NCI-H2081 treated with DMSO at 0.1 percent for 48 hours (cell line): ENCODE data around the gene ATP6V1E1.

Experiments used
- DNase-seq: peaks from one replicate; lab custom pipeline; 2025; lab: John Stamatoyannopoulos, UW

ATP6V1E1 gene

DNA sequence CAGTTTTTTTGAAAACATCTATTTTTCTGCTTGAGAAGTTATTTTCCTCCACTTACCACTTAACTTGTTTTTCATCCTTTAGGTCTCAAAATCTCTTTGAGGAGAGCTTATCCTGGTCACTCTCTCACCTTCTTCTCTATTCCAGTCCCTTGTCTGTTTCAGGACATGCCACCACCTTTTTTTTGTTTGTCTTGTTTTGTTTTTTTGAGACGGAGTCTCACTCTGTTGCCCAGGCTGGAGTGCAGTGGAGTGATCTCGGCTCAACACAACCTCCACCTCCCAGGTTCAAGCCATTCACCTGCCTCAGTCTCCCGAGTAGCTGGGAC lies 5.4 kb upstream of the ATP6V1E1 start:
- no peak for DNase-seq

- DNase-seq, result no peak
Measured at GRCh38 chr22:17633217-17633997, 4.9 kb upstream of the ATP6V1E1 start.

DNA sequence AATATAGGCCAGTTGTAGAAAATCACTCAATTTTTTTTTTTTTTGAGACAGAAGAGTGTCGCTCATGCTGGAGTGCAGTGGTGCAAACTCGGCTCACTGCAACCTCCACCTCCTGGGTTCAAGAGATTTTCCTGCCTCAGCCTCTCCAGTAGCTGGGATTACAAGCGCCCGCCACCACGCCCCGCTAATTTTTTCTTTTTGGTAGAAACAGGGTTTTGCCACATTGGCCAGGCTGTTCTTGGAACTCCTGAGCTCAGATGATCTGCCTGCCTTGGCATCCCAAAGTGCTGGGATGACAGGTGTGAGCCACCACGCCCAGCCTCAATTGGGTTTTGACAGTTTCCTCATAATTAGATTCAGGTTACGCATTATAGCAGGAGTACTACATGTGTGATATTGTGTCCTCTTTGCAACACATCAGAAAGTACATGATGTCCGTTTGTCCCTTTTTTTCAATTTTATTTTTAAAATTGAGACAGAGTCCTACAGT lies 2.6 kb upstream of the ATP6V1E1 start:
- DNase-seq, result no peak

GRCh38 chr22:17629641-17630040 lies 1.1 kb upstream of the ATP6V1E1 start:
- no peak for DNase-seq

- DNase-seq, result no peak
Measured at GRCh38 chr22:17629173-17629489, 582 bp upstream of the ATP6V1E1 start.

GRCh38 chr22:17627961-17628405 lies 566 bp downstream of the ATP6V1E1 start:
- no peak for DNase-seq

DNA sequence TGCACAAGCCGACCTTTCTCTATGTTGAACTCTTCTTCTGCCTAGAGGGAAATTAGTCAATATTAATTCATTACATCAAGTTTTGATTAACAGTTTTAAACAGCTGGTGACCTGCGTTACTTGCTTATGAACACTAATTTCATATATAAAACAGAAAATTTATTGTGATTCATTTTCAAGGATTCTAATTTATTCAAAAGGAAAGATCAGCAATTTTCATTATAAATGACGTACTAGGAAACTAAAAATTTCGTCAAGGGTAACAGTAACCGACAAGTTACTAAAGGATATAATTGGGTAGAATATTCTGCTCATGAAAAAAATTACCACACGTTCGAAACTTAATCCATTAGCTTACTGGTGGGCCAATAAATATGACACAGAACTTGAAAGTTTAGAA lies 15.3 kb downstream of the ATP6V1E1 start:
- no peak for DNase-seq

GRCh38 chr22:17612057-17612456 lies 16.5 kb downstream of the ATP6V1E1 start:
- no peak for DNase-seq

GRCh38 chr22:17607891-17608521 lies 20.5 kb downstream of the ATP6V1E1 start:
- no peak for DNase-seq

- no peak for DNase-seq
Measured at GRCh38 chr22:17606496-17606895, 22.1 kb downstream of the ATP6V1E1 start.

DNA sequence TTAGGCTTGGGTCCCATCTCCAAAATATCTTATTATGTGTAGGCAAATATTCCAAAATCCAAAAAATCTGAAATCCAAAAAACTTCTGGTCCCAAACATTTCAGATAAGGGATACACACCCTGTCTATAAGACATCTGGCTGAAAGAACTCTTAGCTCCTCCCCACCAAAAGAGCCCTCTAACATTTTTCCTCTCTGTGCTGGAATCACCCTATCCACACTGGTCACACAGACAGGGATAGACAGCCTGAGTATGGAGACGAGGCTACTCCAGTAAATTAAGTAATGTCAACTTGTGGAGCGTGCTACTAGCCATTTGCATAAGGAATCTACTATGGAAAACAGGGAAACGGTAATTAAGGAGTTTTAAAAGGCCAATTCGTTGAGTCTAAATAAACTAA lies 24.9 kb downstream of the ATP6V1E1 start:
- DNase-seq, result no peak

DNA sequence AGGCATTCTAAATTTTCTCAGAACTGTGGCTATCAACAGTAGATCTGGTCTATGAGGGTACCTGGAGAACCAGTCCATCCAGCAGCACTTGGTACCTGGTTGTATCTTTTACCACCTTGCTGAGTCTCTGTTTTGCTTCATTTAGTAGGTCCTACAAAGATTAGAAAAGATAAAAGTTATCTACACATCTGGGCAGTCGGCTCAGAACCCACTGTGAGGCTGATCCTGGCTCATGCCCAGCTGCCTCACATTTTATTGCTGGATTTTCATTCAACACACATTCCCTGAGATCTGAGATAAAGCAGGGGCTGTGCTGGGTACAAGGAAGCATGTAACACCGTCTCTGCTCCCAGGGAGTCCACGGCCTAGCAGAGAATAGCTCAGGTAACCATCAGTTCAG lies 27.5 kb downstream of the ATP6V1E1 start:
- no peak for DNase-seq

DNA sequence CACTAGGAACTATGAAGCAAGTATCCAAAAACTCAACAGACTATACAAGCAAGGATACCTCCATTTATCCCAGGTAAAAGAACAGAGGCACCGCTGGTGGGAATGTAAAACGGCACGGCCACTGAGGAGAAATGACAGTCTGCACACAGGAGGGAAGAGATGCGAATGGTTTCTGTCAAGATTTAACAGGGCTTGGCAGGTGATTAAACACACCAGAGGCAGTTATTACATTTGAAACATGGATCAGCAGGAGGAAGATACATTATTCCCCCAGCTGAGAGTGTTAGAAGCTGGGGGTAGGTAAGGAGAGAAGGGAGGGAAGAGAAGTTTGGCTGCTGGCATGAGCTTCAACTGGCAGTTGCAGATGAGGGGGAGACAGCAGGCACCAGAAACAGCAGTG lies 30.2 kb downstream of the ATP6V1E1 start:
- no peak for DNase-seq

DNA sequence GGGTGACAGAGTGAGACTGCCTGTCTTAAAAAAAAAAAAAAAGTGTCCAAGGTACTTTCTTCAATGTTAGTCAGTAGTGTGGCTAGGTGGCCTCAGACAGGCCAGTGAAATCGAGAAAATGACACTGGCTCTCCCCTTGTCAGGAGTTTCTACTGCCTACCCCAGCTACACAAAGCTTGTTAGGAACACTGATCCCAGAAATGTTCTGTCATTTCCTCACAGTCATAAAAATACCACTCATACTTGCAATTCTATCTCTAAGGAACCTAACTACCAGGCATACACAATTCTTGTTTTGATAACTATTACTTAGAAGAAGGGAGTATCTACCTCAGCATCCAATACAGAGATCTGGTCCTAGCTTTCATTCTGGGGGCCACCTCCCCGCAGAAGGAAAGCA lies 31.3 kb downstream of the ATP6V1E1 start:
- DNase-seq, result no peak

DNA sequence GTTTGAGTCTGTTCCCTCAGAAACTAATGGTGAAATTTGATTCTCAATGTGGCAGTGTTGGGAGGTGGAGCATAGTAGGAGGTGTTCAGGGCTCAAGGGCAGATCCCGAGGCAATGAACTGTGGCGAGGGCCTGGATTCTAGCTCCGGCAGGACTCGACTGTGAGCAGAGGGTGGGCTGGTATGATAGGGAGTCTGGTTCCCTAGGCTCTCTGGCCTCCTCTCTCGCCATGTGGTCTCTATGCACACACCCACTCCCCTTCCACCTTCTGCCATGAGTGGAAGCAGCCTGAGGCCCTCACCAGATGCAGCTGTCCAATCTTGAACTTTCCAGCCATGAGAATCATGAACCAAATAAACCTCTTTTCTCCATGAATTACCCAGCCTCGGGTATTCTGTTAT lies 32.3 kb downstream of the ATP6V1E1 start:
- no peak for DNase-seq

DNA sequence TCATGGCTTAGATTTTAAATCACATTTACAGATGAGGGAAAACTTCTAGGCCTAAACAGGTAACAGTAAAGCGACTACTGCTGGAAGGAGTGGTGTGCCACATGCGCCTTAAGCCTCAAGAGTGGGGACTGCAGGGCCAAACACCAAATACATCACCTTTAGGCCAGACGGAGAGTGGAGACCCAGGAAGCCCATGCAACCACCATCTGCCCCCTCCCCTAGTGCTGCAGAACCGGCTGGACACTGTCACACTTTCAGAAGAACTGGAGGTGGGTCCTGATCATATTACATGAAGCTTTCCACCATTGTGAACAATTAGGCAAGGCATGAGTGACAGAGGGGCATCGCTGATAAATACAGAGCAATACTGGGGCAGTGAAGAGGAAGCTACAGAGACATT lies 36.3 kb downstream of the ATP6V1E1 start:
- no peak for DNase-seq

- DNase-seq, result no peak
Measured at GRCh38 chr22:17590586-17590985, 38.0 kb downstream of the ATP6V1E1 start.

DNA sequence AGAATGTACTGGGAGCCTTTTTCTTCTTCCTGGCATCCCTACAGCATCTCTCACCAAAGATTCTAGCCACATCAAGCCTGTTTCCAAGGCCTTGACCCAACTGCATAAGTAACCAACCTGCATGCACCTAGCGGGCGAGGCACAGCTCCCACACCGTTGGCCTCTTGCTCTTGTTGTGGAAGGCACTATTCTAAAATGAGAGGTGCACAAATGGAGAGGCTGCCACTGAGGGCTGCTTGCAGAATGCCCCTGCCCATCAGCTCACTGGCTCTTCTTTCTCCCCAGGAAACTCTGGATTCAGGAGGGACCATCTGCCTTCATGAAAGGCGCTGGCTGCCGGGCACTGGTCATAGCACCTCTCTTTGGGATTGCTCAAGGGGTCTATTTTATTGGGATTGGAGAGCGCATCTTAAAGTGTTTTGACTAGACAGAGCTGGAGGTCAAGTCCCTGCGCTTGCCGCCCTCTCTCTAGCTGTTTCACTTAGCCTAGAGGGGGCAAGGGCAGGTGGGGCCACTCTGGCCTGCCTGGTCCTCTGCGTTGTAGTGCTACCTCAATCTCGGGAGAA lies 38.7 kb downstream of the ATP6V1E1 start:
- DNase-seq, result no peak

- no peak for DNase-seq
Measured at GRCh38 chr22:17588606-17589005, 39.9 kb downstream of the ATP6V1E1 start.

GRCh38 chr22:17587629-17588028 lies 40.9 kb downstream of the ATP6V1E1 start:
- DNase-seq, result no peak

GRCh38 chr22:17586831-17587440 lies 41.6 kb downstream of the ATP6V1E1 start:
- no peak for DNase-seq

- no peak for DNase-seq
Measured at GRCh38 chr22:17583151-17583550, 45.4 kb downstream of the ATP6V1E1 start.

DNA sequence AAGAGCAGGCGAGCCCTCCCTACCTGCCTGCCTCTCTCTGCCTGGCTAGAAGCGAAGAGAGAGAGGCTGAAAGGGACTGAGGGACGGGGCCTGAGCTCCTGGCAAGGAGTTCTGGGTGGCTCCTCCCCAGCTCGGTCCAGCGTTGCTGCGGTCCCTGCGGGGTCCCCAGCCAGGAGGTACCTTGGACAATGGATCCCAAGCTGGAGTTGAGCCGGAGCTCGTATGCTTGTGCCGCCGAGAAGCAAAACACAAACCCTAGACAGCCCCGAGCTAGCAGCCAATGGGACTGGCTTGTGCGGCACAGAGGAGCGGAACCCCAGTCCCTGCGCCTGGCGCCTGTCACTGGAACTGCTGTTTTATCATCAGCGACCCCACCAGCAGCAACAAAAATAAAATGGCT lies 46.9 kb downstream of the ATP6V1E1 start:
- DNase-seq, result no peak
